Ascending aorta (tissue), 2 donors: ENCODE measurements around the gene GSTM4. TPM values are rescaled to one million over a fixed set of nuclear protein-coding genes. Genes with fewer than 3 reads are reported as not detected.
A peak's percentile ranks its signal among the peaks of the same experiment; 100 is the strongest.

Experiments used
- DNase-seq, 2 donors: peaks; one replicate each; pipeline ENCODE4 v3.0.0-alpha.2; 2019; ENCODE audit warnings: low spot score in 2 of 2
- H3K27ac ChIP-seq, 2 donors: fragments of 200-600 bp; sonication (generic); one replicate each; pipeline ENCODE4 v1.5.1; 2016 to 2017; ENCODE audit warnings: mild to moderate bottlenecking in 1 of 2
- H3K27me3 ChIP-seq: fragments of 200-600 bp; sonication (generic); one replicate; pipeline ENCODE4 v1.5.1; 2017
- H3K36me3 ChIP-seq, 2 donors: fragments of 200-600 bp; sonication (generic); one replicate each; pipeline ENCODE4 v1.5.1; 2016
- H3K4me1 ChIP-seq, 2 donors: fragments of 200-600 bp; sonication (generic); one replicate each; pipeline ENCODE4 v1.5.1; 2016 to 2017; ENCODE audit warnings: mild to moderate bottlenecking in 1 of 2
- H3K4me3 ChIP-seq, 2 donors: fragments of 200-600 bp; sonication (generic); one replicate each; pipeline ENCODE4 v1.5.1; 2016 to 2017; ENCODE audit warnings: mild to moderate bottlenecking in 1 of 2
- H3K9me3 ChIP-seq, 2 donors: fragments of 200-600 bp; sonication (generic); one replicate each; pipeline ENCODE4 v1.5.1; 2016
- CTCF ChIP-seq, 3 experiments: fragments of 200-600 bp in 2 of 3; fragments of 450-650 bp in 1 of 3; sonication (generic) in 2 of 3; IDR thresholded peaks; one replicate each; pipeline ENCODE4 v1.5.1; 2016 to 2019; ENCODE audit warnings: antibody characterized with exemption in 3 of 3, mild to moderate bottlenecking in 1 of 3, moderate library complexity in 1 of 3
- intact Hi-C: fragments of 100-400 bp; cut with DNase I; formaldehyde crosslinking; loops from one replicate; pipeline ENCODE4 v1.15.1; 2023
- total RNA-seq: library from RNA; depleted of rRNA; stranded (reverse); fragments of >200 nt; gene quantifications from one replicate; pipeline ENCODE4 v1.1.0, GENCODE V29; 2016

Gene GSTM4
- total RNA-seq, 1 donor from 2014 or later = 27.8 TPM

GRCh38 chr1:109627692-109628399 is 28.1 kb upstream of the GSTM4 start:
- peaks cover 5 to 18% of the 10 kb centered on the region in 2 donors for H3K4me1 ChIP-seq
- intact Hi-C loops = no loop called here
- TF ChIP-seq CTCF (IDR thresholded peaks at IDR 0.05) = no peak
- DNase-seq = no peak
- no peaks in the 10 kb centered on the region for H3K9me3 ChIP-seq
- H3K27me3 ChIP-seq = no peaks in the 10 kb centered on the region
- no peak overlapping the region for H3K4me3 ChIP-seq
- peaks cover 49 to 50% of the 10 kb centered on the region in 2 donors for H3K36me3 ChIP-seq
- H3K27ac ChIP-seq = no peak overlapping the region

- TF ChIP-seq CTCF (IDR thresholded peaks at IDR 0.05) = no peak
- DNase-seq = no peak
- Histone ChIP-seq H3K9me3 (no peaks in the 10 kb centered on the region), H3K4me3 (no peak overlapping the region), H3K27ac (no peak overlapping the region), H3K4me1 (peaks cover 0 to 9% of the 10 kb centered on the region in 2 donors), H3K36me3 (peaks cover 49 to 50% of the 10 kb centered on the region in 2 donors), H3K27me3 (no peaks in the 10 kb centered on the region)
- intact Hi-C loops = no loop called here
Observed at GRCh38 chr1:109628540-109629321, 27.2 kb upstream of the GSTM4 start.

GRCh38 chr1:109629372-109630030 is 26.4 kb upstream of the GSTM4 start:
- no peaks in the 10 kb centered on the region for H3K27me3 ChIP-seq
- intact Hi-C loops = no loop called here
- no peak overlapping the region for H3K4me3 ChIP-seq
- H3K36me3 ChIP-seq = peaks cover 49 to 50% of the 10 kb centered on the region in 2 donors
- no peak for TF ChIP-seq CTCF (IDR thresholded peaks at IDR 0.05)
- no peak overlapping the region for H3K27ac ChIP-seq
- H3K9me3 ChIP-seq = no peaks in the 10 kb centered on the region
- peaks cover 0 to 2% of the 10 kb centered on the region in 2 donors for H3K4me1 ChIP-seq
- DNase-seq = no peak

- H3K36me3 ChIP-seq = peaks cover 49 to 50% of the 10 kb centered on the region in 2 donors
Observed at GRCh38 chr1:109630081-109630897, 25.6 kb upstream of the GSTM4 start.

More at GRCh38 chr1:109630081-109630897, 25.6 kb upstream of the GSTM4 start:
- TF ChIP-seq CTCF (IDR thresholded peaks at IDR 0.05) = peak in 2 of 3 experiments; percentile 29 to 58
- intact Hi-C loops = no loop called here
- H3K4me1 ChIP-seq = no peaks in the 10 kb centered on the region
- no peaks in the 10 kb centered on the region for H3K27me3 ChIP-seq
- DNase-seq = peak in 1 of 2 donors; percentile 58
- no peaks in the 10 kb centered on the region for H3K9me3 ChIP-seq
- no peak overlapping the region for H3K27ac ChIP-seq
- no peak overlapping the region for H3K4me3 ChIP-seq
